Smooth muscle cell of the brain vasculature (primary cell): ENCODE data around the gene KCNQ2.

Source experiments
- DNase-seq: peaks from one replicate; pipeline ENCODE4 v3.0.0-alpha.2; 2012; ENCODE audit warnings: low read depth, low spot score

Gene KCNQ2

GRCh38 chr20:63434599-63435378, 37.7 kb downstream of the KCNQ2 start:
- peak; percentile 9 for DNase-seq

DNA sequence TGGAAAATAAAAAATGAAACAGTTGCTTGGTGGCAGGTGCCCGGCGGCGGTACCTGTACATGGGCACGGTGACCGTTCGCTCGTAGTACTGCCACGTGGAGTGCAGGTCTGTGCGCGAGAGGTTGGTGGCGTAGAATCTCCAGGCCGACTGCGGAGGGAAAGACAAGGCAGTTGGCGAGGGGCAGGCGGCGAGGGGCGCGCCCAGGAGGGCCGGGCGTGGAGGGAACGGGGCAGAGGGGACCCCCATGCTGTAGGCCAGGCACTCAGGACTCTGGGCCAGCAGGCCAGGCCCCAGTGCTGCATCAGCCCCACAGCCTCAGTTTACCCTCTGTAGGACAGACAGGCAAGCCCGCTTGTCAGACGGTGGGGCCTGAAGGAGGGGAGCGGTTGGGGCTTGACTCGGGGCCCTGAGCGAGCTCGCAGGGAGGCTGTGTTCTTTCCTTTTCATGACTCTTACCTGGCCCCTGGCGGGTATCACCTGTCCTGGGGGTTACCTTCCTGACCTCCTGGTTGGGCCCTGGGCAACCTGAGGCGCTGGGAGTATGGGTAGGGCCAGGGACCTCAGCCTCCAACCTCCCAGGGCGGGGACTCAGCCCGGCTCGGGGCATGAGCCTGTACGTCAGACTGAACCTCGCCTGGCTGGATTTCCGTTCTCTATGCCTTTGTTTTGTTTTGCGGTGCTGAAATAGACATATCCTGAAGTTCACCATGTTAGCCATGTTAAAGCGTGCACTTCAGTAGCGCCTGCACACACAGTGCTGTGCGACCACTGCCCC, 38.5 kb downstream of the KCNQ2 start:
- DNase-seq = no peak

DNA sequence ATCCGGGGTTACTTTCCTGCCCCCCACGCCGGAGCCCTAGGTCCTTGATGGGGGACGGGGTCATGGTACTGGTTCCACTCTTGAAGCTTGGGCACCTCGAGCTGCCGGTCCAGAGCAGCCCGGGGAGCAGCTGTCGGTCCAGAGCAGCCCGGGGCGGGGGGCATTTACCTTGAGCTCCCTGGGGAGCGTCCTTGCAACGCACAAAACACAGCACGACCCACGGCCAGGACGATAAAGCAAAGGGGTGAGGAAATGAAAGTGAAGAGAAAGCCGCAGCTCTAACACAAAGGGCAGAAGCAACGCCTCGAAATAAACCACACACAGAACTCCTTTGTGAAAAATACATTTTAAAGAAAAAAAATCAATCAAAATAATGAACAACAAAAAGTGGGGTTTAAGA, 39.1 kb downstream of the KCNQ2 start:
- no peak for DNase-seq

GRCh38 chr20:63432577-63433325, 39.7 kb downstream of the KCNQ2 start:
- DNase-seq = no peak

DNA sequence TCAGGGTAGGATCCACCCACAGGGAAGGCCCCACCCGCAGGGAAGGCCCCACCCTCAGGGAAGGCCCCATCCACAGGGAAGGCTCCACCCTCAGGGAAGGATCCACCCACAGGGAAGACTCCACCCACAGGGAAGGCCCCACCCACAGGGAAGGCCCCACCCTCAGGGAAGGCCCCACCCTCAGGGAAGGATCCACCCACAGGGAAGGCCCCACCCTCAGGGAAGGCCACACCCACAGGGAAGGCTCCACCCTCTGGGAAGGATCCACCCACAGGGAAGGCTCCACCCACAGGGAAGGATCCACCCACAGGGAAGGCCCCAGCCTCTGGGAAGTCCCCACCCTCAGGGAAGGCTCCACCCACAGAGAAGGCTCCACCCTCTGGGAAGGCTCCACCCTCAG, 40.5 kb downstream of the KCNQ2 start:
- no peak for DNase-seq

GRCh38 chr20:63430891-63431290, 41.6 kb downstream of the KCNQ2 start:
- DNase-seq = no peak

DNA sequence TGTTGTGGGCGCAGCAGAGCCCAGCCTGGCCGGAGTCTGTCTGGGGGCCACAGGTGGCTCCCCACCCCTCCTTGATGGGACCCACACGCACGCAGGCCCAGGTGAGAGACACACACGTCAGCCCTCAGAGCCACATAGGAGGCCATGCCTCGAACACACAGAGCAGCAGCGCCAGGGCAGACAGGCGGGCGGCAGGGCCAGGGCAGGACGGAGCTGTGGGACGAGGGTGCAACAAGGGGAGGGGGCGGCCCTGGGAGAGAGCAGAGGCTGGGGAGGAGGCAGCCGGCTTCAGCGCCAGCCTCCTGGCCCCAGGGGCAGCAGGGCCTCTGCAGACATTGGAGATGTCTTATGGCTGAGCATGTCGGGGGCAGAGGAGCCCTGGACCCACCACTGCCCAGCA, 42.5 kb downstream of the KCNQ2 start:
- DNase-seq = no peak

DNA sequence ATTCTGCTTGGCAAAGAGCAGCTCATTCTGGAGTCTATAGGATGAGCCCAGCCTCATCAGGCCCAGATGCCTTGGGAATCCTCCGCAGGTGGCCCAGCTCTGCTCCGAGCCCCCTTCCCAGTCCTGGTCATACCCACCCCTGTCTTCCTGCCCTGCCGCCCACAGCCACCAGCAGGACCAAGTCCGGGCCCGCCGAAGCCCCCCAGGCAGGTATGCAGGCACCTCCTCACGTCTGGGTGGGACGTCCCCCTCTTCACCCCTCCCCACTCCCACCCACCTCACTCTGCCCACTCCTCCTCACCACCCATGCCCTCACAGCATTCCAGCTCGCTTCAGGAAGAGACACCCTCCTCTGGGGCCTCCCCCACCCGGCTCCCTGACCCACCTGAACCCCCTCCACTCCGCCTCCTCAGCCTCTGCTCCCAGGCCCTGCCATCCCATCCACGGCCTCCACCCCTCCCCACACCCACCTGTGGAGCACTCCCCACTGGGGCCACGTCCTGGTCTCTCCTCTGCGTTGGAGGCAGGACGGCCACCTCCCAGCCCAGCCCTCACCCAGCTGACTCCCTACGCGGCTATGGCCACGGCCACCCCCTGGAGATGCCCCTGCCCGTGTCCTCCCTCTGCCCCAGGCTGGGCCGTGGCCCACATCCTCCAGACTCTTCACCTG, 43.4 kb downstream of the KCNQ2 start:
- no peak for DNase-seq

DNA sequence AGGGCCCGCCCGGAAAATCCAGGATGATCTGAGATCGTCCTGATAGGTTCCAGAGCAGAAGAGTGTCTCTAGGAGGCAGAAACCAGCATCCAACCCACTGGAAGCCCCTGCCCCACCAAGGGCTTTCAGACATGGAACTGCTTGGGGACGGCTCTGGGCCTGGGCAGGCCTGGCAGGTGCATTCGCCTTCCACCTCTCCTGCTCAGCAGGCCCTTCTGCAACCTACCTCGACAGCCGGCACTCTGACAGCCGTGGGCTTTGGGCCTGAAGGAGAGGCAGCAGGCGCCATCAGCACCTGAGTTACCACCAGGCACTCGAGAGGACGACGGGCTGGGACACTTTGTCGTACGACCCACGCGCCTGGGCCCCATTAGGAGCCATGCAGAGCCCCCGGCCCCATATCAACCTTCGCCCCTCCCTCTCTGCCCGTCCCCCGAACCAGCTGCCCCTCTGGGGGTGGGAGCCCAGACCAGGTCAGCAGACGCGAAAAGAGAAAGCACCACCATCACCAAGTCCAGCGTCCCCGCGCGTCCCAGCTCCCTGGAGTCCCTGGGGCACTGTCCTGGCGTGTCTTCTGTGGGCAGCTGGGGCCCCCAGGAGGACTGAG, 44.6 kb downstream of the KCNQ2 start:
- no peak for DNase-seq

GRCh38 chr20:63427206-63427605, 45.2 kb downstream of the KCNQ2 start:
- DNase-seq = no peak

DNA sequence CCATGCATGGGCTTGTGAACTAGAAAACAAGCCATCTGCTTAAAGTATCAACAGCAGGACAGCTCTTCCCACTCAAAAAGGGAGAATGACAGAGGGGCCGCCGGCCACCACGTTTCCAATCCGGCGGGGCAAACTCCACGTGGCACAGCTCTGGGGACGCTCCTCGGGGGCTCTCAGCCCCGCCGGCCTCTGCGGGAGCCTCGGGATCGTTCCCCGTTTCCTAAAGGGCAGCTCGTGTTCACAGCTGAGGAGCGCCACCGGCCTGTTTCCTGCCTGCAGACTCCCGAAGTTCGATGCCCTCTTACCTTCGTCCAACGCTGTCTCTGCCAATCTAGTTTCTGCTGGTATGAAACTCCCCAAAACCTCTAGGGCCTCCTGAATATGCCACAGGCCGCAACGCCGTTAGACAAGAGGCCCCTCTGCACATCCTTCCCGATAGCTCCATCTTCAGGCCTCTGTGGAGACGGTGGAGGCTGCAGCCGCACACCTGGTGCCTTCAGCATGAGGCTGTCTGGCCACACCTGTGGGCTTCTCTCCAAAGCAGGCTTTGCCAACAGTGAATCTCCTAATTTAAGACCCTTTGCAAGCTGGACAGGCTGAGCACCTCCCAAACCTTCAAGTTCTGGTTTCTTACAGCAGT, 46.5 kb downstream of the KCNQ2 start:
- DNase-seq = no peak

DNA sequence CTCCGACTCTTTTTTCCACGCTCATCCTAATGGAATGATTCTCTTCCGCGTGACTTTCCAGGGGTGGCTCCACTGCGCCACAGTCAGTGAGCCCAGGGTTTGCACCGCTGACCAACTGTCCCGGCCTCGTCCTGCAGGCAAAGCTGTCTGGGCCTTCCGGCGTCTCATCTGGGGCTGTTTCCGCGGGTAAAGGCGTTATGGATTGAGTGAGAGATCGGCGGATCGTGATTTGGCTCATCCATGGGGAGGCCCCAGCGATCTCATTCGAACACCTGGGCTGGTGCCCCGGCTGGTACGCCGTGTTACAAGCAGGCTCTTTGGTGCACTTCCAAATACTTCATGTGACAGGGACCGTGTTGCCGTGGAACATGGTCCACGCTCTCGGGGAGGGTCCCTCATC, 47.8 kb downstream of the KCNQ2 start:
- no peak for DNase-seq

DNA sequence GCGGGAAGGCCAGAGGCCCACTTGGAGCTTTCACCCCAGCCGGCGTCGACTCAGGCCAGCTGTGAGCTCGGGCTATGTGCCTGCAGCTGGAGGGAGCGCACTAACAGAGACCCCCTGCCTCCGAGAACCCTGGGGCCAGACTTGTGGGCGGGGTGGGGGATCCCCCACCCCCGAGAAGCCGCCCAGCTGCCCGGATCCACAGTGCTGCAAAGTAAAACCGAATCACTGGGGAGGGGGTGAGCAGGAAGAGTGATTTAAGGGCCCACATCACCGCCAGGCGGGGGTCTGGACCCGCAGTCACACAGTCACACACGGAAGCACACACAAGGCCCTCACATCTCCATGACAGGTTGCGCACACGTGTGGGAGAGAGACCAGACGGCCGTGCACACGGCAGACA, 48.7 kb downstream of the KCNQ2 start:
- no peak for DNase-seq

DNA sequence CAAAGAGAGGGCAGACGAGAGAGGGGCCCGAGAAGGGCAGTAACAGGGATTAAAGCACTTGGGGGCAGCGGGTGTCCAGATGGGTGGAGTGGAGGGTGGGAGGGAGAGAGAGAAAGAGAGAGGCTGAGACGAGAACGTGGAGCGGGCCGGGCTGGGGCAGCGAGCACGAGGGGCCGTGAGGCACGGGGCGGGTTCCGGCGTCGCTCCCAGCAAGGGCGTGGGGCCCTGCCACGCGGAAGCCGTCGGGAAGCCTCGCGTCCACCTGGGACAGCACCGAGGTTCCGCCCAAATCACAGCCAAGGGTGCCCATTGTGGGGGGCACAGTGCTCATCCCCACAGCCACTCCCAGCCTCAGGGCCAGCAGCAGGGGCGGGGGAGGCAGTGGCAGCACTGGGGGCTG, 49.8 kb downstream of the KCNQ2 start:
- DNase-seq = no peak

DNA sequence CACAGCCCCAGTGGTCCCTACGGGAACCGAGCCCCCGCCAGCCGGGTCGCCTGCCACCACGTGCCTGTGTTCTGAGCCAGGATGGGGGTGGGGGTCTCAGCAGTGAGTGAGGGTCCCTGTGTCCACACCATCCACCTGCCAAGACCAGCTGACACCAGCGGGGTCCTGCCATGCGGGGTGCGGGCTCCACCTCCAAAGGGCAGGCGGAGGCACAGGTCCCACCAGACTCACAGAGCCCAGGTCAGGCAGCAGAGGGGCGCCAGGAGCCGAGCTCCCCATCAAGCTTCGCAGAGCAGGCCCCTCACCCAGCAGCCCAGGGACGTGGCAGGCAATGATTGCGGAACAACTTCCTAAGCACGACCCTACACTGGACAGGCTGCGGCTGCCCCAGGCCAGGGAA, 50.5 kb downstream of the KCNQ2 start:
- no peak for DNase-seq

GRCh38 chr20:63421094-63421692, 51.3 kb downstream of the KCNQ2 start:
- DNase-seq = no peak

DNA sequence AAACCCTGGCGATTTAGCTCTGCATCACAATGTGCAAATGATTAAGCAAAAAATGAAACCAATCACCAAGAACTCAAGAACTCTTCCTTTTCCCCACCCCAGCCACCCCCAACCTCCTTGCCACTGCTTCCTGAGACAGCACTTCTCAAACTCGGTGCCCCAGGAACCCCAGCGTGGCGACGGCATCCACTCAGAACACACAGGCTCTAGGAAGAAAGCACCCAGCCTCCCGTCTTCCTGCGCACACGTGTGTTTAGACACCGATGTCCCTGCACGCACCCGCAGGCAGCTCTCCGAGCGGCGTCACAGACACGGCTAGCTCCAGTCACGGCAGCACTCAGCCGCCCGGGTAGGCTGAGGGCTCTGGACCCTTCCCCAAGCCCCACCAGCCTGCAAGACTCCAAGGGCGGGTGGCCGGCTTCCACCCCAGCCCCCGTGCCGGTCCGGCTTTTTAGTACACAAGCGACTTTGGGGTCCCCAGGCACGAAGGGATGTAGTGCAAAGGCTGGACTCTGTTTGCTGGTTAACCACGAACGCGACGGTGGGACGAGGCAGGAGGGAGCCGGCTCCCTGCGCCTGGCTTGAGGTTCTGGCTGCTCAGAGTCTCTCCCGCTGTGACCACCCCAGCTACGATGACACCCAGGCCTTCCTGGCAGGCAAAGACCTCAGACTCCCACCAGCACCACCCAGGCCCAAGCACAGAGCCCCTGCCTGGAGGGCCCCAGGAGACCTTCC, 51.9 kb downstream of the KCNQ2 start:
- no peak for DNase-seq

DNA sequence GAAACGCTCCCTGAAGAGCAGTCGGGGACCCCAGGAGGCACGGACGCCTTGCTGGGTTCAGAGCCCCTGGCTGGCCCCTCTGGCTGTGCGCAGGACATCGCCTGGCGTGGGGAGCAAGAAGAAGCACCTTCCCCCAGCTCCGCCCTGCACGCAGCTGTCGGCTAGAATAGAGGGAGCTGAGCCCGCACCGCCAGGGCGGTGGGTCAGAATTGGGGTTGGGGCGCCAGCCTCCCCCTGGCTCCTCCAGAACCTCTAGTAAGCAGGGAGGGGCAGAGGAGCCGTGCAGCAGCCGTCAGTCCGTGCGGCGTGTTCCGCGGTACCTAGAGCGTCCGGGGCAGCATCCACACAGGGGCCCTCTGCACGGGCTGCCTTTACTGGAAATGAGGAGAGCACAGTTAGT, 53.2 kb downstream of the KCNQ2 start:
- no peak for DNase-seq

- no peak for DNase-seq
These were observed 53.8 kb downstream of the KCNQ2 start for GRCh38 chr20:63418617-63419016.

DNA sequence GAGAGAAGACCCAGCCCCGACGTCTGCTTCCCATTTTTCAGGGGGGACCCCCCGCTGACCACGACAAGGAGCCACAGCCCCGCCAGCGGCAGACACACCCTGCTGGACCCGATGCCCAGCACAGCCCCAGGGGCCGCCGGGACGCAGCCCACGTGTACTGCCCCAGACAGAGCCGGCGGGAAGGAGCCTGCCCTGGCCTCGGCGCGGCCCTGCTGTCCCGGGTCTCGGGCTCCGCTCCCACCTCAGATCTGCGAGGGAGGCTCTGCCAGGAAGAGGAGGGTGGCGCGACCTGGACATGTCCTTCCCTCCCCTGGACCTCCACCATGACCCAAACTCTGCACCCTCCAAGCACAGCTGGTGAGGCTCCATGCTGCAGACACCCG, 54.7 kb downstream of the KCNQ2 start:
- DNase-seq = no peak
